ENCODE results near the gene EFCC1.
A peak's percentile ranks its signal among the peaks of the same experiment; 100 is the strongest.
"Not testable (repeated sequence)": the region's sequence is repeated elsewhere in the genome, so short reads cannot be mapped to it uniquely, and the experiment has no call there.

EFCC1 gene

GRCh38 chr3:129063841-129064482 is 62.9 kb downstream of the EFCC1 start:
- no peak for DNase-seq (ENCODE audit: low read depth)
- TF ChIP-seq CTCF (IDR thresholded peaks at IDR 0.05; ENCODE audit: control insufficient read depth, extremely low read depth, insufficient read depth), result no peak
- no peak overlapping the region for H3K4me3 ChIP-seq (ENCODE audit: low read depth, low read length)

- H3K4me3 ChIP-seq (ENCODE audit: low read depth, low read length), result no peak overlapping the region
- no peak for DNase-seq (ENCODE audit: low read depth)
- no peak for TF ChIP-seq CTCF (IDR thresholded peaks at IDR 0.05; ENCODE audit: control insufficient read depth, extremely low read depth, insufficient read depth)
Observed at GRCh38 chr3:129065016-129065719, 64.1 kb downstream of the EFCC1 start.

GRCh38 chr3:129065720-129066073 is 64.6 kb downstream of the EFCC1 start:
- DNase-seq (ENCODE audit: low read depth), result no peak
- no peak for TF ChIP-seq CTCF (IDR thresholded peaks at IDR 0.05; ENCODE audit: control insufficient read depth, extremely low read depth, insufficient read depth)
- H3K4me3 ChIP-seq (ENCODE audit: low read depth, low read length), result no peak overlapping the region

DNA sequence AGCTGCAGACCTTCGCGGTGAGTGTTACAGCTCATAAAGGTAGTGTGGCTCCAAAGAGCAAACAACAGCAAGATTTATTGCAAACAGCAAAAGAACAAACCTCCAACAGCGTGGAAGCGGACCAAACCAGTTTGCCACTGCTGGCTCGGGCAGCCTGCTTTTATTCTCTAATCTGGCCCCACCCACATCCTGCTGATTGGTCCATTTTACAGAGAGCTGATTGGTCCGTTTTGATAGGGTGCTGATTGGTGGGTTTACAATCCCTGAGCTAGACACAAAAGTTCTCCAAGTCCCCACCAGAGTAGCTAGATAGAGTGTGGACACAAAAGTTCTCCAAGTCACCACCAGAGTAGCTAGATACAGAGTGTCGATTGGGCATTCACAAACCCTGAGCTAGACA is 66.6 kb downstream of the EFCC1 start:
- not testable (repeated sequence) for H3K4me3 ChIP-seq (ENCODE audit: low read depth, low read length)
- peak; percentile 88 for DNase-seq (ENCODE audit: low read depth)

DNA sequence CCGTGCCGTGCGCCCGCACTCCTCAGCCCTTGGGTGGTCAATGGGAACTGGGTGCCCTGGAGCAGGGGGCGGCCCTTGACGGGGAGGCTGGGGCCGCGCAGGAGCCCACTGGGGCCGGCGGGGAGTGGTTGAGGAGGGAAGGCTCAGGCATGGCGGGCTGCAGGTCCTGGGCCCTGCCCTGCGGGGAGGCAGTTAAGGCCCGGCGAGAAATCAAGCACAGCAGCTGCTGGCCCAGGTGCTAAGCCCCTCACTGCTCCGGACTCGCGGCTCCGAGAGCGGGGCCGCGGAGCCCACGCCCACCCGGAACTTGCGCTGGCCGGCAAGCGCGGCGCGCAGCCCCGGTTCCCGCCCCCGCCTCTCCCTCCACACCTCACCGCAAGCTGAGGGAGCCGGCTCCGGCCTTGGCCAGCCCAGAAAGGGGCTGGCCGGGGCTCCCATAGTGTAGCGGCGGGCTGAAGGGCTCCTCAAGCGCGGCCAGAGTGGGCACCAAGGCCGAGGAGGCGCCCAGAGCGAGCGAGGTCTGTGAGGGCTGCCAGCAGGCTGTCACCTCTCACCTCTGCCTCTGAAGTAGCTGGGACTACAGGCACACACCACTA is 67.3 kb downstream of the EFCC1 start:
- no peak for DNase-seq (ENCODE audit: low read depth)
- no peak overlapping the region for H3K4me3 ChIP-seq (ENCODE audit: low read depth, low read length)
- no peak for TF ChIP-seq CTCF (IDR thresholded peaks at IDR 0.05; ENCODE audit: control insufficient read depth, extremely low read depth, insufficient read depth)

DNA sequence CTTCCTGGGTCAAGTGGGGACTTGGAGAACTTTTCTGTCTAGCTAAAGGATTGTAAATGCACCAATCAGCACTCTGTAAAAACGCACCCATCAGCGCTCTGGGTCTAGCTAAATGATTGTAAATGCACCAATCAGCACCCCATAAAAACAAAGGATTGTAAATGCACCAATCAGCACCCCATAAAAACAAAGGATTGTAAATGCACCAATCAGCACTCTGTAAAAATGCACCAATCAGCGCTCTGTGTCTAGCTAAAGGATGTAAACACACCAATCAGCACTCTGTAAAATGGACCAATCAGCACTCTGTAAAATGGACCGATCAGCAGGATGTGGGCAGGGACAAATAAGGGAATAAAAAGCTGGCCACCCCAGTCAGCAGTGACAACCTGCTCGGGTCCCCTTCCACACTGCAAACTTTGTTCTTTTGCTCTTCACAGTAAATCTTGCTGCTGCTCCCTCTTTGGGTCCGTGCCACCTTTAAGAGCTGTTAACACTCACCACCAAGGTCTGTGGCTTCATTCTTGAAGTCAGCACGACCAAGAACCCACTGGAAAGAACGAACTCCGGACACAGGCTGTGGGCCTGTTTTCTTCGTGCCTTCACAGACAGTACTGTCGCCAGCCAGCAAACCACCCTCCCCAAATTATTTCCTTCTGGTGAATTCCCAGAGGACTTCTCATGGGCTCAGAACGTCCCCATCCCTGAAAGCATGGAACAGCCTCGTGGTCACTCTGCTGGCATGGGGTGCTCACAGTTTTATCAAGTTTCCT is 68.4 kb downstream of the EFCC1 start:
- not testable (repeated sequence) for DNase-seq (ENCODE audit: low read depth); H3K4me3 ChIP-seq (ENCODE audit: low read depth, low read length)

DNA sequence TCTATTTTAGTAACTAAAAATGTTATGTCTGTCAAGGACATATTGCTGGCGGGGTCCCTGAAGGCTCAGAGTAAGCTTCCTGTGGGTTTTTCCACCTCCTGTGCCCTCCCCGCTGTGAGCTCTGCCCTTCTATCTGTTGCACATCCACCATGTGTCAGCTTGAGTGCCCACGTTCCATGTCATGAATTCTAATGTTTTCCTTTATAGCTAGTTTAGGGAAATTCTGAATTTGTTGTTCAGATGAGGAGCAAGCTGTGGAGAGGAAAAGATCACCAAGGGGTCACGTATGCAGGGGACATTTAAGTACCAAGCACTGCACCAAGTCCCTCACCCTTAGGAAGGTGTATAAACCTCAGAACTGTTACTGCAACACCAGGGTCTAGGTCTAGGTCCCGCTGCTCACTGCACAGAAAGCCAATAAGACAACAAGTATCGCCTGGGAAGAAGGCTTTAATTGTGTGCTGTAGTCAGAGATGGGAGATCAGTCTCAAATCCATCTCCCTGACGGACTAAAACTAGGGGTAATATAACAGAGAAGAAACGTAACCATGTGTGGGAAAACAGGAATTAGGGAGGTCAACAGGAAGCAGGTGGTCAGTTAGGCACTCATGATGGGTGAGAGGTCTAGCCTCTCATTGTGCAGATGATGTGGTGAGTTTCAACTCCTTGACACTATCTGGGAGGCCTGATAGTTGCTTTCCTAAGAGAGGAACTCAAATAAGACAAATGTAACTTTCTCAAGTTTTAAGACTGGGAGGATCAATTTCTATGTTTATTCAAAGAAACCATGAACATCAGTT is 69.2 kb downstream of the EFCC1 start:
- no peak overlapping the region for H3K4me3 ChIP-seq (ENCODE audit: low read depth, low read length)
- DNase-seq (ENCODE audit: low read depth), result no peak
- no peak for TF ChIP-seq CTCF (IDR thresholded peaks at IDR 0.05; ENCODE audit: control insufficient read depth, extremely low read depth, insufficient read depth)

Measured in LNCaP clone FGC (cell line).